OCI-LY1 (cell line): ENCODE measurements around the gene TFEB.

Experiments used
- CTCF ChIP-seq: fragments of 200-600 bp; sonication (generic), shearing (Covaris generic); IDR thresholded peaks from 2 replicates; pipeline ENCODE4 v1.5.1; 2017; ENCODE audit warnings: mild to moderate bottlenecking, antibody characterized with exemption, low read length, moderate library complexity, mixed read lengths
- EZH2 ChIP-seq: fragments of 200-600 bp; sonication (generic), shearing (Covaris generic); IDR thresholded peaks from 2 replicates; pipeline ENCODE4 v1.8.0; 2017; ENCODE audit warnings: borderline replicate concordance, mixed run types, mild to moderate bottlenecking, antibody characterized with exemption, low read length, moderate library complexity, mixed read lengths

- TF ChIP-seq CTCF (no peak), EZH2 (no peak)
Observed at GRCh38 chr6:41771058-41771983, 35.9 kb upstream of the TFEB start.
